GM12892 (cell line): ENCODE results near the gene LDB1.
A peak's percentile ranks its signal among the peaks of the same experiment; 100 is the strongest.

Source experiments
- DNase-seq: peaks from one replicate; pipeline ENCODE4 v3.0.0; 2011; ENCODE audit not compliant: insufficient read length
- FAIRE-seq: peaks from 2 replicates; lab custom pipeline; 2011; peaks lifted over from hg19 to GRCh38; lab: Jason Lieb, UNC
- POLR2A ChIP-seq: IDR thresholded peaks from 2 replicates; pipeline ENCODE4 v1.6.1; 2011; ENCODE audit warnings: low read depth, low read length, control low read depth
- POLR2AphosphoS5 ChIP-seq: IDR thresholded peaks from 2 replicates; pipeline ENCODE4 v1.6.1; 2011; ENCODE audit warnings: low read depth, low read length, control low read depth
- TAF1 ChIP-seq: IDR thresholded peaks from 2 replicates; pipeline ENCODE4 v1.6.1; 2011; ENCODE audit warnings: low read depth, mild to moderate bottlenecking, control low read depth, low read length, borderline replicate concordance

Gene LDB1

GRCh38 chr10:102133373-102134195, 13.4 kb upstream of the LDB1 start:
- DNase-seq = peak; percentile 69
- FAIRE-seq = peak; percentile 74
- TF ChIP-seq POLR2A (0 out of 2 replicates have a peak, but pooled peaks have one; percentile 27), TAF1 (no peak), POLR2AphosphoS5 (peak; percentile 64)

- TF ChIP-seq POLR2A (peak; percentile 85; the same call in 1 of the 2 replicates), TAF1 (peak; percentile 91), POLR2AphosphoS5 (peak; percentile 68)
- DNase-seq (peak; percentile 98), FAIRE-seq (peak; percentile 95)
These were observed 12.6 kb upstream of the LDB1 start, which contains the start of gene PPRC1 for GRCh38 chr10:102132563-102133372. Gene PPRC1 (plus strand): TSS chr10:102133040. CDS start chr10:102133069, 29 bp downstream.

GRCh38 chr10:102132193-102132562, 12.0 kb upstream of the LDB1 start:
- FAIRE-seq (no peak), DNase-seq (no peak)
- TF ChIP-seq POLR2A = no peak
- TF ChIP-seq POLR2AphosphoS5 = no peak
- TF ChIP-seq TAF1 = no peak

DNA sequence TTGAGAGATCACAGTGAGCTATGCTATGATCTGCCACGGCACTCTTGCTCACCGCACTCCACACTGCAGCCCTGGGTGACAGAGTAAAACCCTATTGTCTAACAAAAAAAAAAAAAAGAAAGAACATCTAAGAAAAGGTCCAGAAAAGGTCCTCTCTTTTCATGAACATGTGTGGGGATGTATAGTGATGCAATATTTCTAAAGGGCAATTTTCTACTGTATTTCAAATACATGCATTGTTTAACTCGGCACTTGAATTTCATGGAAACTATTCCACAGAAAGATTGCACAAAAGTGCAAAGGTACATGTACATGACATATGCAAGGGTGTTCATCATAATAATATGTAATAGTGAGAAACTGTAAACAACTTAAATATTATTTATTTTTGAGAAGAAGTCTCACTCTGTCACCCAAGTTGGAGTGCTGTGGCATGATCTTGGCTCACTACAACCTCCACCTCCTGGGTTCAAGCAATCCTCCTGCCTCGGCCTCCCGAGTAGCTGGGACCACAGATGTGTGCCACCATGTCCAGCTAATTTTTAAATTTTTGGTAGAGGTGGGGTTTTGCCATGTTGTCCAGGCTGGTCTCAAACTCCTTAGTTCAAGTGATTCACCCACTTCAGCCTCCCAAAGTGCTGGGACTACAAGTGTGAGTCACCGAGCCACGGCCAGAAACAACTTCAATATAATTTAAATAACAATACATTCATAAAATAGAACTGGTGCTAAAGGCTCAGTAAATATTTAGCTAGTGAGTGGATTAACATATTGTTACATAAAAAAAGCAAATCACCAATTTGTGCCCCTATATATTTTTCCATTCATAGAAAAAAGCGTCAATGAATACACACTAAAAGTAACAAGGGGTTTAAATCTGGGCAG, 11.4 kb upstream of the LDB1 start:
- no peak for FAIRE-seq
- no peak for DNase-seq

GRCh38 chr10:102123223-102123622, 3.1 kb upstream of the LDB1 start:
- no peak for TF ChIP-seq TAF1
- TF ChIP-seq POLR2AphosphoS5 = no peak
- TF ChIP-seq POLR2A = no peak
- DNase-seq (no peak), FAIRE-seq (no peak)

More for the DNA sequence above, 11.4 kb upstream of the LDB1 start:
- TF ChIP-seq POLR2A (no peak), POLR2AphosphoS5 (no peak), TAF1 (no peak)

DNA sequence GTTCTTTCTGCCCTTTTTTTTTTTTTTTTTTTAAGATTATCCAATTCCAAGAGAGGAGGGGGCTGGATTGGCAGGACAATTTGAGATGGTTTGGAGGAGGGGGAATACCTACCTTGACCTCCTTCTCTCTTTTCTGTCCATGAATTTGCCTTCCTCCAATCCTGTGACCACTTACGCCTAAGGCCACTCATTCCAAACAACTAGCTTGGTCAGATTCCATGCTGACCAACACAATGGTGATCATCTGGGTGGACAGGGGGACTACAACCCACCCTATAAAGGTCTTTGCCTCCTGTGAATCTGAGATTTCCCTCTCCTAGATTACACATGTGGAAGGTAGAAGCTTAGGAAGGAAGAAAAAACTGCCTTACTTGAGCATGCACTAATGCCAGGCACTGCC, 2.3 kb upstream of the LDB1 start:
- TF ChIP-seq POLR2A (no peak), TAF1 (no peak), POLR2AphosphoS5 (no peak)

GRCh38 chr10:102121739-102122372, 1.7 kb upstream of the LDB1 start:
- FAIRE-seq = peak; percentile 48
- TF ChIP-seq TAF1 (no peak), POLR2A (no peak), POLR2AphosphoS5 (no peak)
- DNase-seq = no peak

More for the DNA sequence above, 2.3 kb upstream of the LDB1 start:
- DNase-seq (no peak), FAIRE-seq (no peak)

DNA sequence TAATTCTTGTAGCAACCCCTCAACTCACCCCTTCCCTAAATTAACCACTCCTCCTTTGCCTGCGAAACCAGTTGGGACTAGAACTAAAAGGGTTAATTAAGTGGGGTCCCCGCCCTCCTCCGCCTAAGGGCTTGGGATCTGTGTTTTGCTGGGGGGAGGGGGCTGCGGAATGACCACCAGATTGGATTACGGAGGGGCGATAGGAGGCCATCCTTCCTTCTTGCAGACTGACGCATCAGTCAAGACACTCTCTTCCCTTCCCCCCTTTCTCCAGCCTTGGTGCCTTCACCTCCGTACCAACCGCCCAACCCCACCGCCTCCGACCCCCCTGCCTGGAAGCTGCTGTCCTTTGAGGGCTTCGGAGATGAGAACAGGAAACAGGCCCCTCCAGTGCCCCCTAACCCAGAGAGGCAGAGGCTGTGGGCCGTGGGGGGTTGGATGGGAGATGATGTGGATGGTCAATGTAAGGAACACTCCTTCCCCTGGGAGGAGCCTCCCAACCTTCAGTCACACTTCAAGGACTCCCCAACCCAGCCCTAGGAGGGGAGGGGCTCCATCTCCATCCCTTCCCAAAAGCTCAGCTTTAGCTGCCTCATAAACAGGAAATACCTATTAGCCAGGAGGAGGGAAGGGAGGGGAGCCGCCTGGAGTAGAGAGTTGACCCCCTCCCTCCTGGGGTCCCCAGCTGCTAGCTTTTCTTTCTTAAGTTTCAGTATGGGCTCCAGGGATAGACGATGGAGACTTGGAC, 997 bp upstream of the LDB1 start:
- FAIRE-seq (no peak), DNase-seq (no peak)
- no peak for TF ChIP-seq TAF1
- TF ChIP-seq POLR2AphosphoS5 = no peak
- TF ChIP-seq POLR2A = no peak

GRCh38 chr10:102119417-102120141, 589 bp downstream of the LDB1 start:
- DNase-seq (peak; percentile 52), FAIRE-seq (peak; percentile 27)
- no peak for TF ChIP-seq TAF1
- TF ChIP-seq POLR2A = no peak
- TF ChIP-seq POLR2AphosphoS5 = no peak
